HFFc6 (cell line): Measurements from ENCODE around the gene INO80E. TPM values are rescaled to one million over a fixed set of nuclear protein-coding genes. Genes with fewer than 3 reads are reported as not detected.

Source experiments
- DNase-seq: peaks from one replicate; pipeline ENCODE4 v3.0.0-alpha.2; 2018
- H3K27ac Mint-ChIP-seq: 2 replicates; pipeline ENCODE4 v1.8.0; 2020; ENCODE audit warnings: mild to moderate bottlenecking, mixed read lengths
- H3K27me3 Mint-ChIP-seq: 2 replicates; pipeline ENCODE4 v1.8.0; 2021; ENCODE audit warnings: mild to moderate bottlenecking, moderate library complexity, mixed read lengths; ENCODE audit not compliant: insufficient read depth
- H3K36me3 Mint-ChIP-seq: 2 replicates; pipeline ENCODE4 v1.8.0; 2021; ENCODE audit warnings: low read depth, mixed read lengths
- H3K4me1 Mint-ChIP-seq: 2 replicates; pipeline ENCODE4 v1.8.0; 2020; ENCODE audit warnings: low read depth, mixed read lengths
- H3K4me3 Mint-ChIP-seq: 2 replicates; pipeline ENCODE4 v1.8.0; 2020; ENCODE audit warnings: mild to moderate bottlenecking, moderate library complexity, mixed read lengths
- H3K9me3 Mint-ChIP-seq: 2 replicates; pipeline ENCODE4 v1.8.0; 2020; ENCODE audit warnings: mild to moderate bottlenecking, mixed read lengths
- total RNA-seq, 6 experiments: library from RNA; stranded (reverse); fragmentation: NEBNext Ultra II Directional; extraction: Animal tissue kit (Norgen Biotek cat#: 25700); gene quantifications; 2 replicates in 1 of 6; 3 replicates in 5 of 6; pipeline ENCODE4 v1.2.3, GENCODE V29; 2021
- TF ChIP-seq, protein P1 (sequence below): fragments of 200-600 bp; sonication (generic); IDR thresholded peaks from 2 replicates; pipeline ENCODE4 v1.5.0; 2021; ENCODE audit warnings: antibody characterized with exemption, mild to moderate bottlenecking

INO80E gene
- total RNA-seq, 6 experiments from 2014 or later = 61.0 to 77.4 (median 73.8) TPM

DNA sequence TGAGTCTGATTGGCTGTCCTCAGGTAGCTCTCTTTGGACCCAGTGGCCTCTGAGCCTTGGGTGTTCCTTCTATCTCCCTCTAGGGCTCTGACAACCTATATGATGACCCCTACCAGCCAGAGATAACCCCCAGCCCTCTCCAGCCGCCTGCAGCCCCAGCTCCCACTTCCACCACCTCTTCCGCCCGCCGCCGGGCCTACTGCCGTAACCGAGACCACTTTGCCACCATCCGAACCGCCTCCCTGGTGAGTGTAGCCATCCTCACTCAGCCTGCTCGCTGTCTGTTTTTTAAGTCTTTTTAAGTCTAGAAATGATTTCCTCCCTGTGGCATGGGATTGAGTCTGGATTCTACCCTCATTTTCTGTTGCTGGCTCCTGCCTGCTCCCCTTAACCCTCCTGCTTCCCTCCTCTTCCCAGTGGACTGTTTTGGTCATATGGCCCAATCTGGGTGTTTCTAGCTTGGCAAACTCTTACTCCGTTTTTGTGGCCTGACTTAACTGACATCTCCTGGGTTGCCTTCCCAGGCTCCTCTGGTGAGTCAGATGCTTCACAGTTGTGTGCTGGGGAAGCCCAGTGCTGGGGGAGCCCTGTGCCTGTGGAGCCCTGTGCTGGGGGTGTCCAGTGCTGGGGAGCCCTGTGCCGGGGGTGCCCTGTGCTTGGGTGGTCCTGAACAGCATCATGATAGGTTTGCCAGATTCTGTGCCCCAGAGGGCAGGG, 12.5 kb upstream of the INO80E start:
- peak; percentile 50 for DNase-seq
- Mint-ChIP-seq H3K4me1 (peaks cover 7% of the 10 kb centered on the region), H3K9me3 (no peaks in the 10 kb centered on the region), H3K27ac (peak overlapping the region; percentile 80), H3K27me3 (no peaks in the 10 kb centered on the region; the same call in 1 of the 2 replicates), H3K36me3 (peaks cover 30% of the 10 kb centered on the region), H3K4me3 (no peak overlapping the region)
- TF ChIP-seq, protein P1, sequence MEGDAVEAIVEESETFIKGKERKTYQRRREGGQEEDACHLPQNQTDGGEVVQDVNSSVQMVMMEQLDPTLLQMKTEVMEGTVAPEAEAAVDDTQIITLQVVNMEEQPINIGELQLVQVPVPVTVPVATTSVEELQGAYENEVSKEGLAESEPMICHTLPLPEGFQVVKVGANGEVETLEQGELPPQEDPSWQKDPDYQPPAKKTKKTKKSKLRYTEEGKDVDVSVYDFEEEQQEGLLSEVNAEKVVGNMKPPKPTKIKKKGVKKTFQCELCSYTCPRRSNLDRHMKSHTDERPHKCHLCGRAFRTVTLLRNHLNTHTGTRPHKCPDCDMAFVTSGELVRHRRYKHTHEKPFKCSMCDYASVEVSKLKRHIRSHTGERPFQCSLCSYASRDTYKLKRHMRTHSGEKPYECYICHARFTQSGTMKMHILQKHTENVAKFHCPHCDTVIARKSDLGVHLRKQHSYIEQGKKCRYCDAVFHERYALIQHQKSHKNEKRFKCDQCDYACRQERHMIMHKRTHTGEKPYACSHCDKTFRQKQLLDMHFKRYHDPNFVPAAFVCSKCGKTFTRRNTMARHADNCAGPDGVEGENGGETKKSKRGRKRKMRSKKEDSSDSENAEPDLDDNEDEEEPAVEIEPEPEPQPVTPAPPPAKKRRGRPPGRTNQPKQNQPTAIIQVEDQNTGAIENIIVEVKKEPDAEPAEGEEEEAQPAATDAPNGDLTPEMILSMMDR = no peak

DNA sequence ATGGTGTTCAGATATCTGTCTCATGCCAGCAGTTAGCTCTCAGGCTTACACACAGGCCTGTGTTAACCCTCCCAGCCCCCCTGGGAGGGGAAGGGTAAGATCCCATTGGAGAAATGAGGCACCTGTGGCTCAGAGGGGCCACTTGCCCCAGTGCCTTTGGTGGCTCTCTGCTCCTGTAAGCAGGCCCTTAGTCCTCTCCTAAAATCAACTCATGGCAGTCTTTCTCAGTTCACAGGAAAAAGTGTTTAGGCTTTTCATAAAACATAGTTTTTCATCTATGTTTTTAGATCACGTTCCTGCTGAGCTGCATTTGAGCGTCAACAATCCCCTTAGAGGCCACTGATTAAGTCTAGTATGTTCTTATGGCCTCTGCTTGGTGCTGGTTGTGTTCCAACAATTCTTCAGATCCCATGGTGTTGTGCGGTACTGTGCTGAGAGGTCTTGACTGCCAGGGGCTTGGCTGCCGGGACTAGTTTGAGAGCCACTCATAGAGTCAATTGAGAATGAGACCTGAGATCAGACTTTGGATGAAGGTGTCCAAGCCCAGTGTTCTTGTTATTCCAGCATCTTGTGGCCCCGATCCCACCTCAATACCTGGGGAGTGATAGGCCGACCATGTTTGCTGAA, 11.8 kb upstream of the INO80E start:
- no peaks in the 10 kb centered on the region; the same call in 1 of the 2 replicates for H3K27me3 Mint-ChIP-seq
- peaks cover 7% of the 10 kb centered on the region for H3K4me1 Mint-ChIP-seq
- H3K36me3 Mint-ChIP-seq = peaks cover 26% of the 10 kb centered on the region
- no peaks in the 10 kb centered on the region for H3K9me3 Mint-ChIP-seq
- peak overlapping the region; percentile 80; the same call in 1 of the 2 replicates for H3K27ac Mint-ChIP-seq
- no peak overlapping the region for H3K4me3 Mint-ChIP-seq
- no peak for DNase-seq
- TF ChIP-seq, protein P1 = no peak

DNA sequence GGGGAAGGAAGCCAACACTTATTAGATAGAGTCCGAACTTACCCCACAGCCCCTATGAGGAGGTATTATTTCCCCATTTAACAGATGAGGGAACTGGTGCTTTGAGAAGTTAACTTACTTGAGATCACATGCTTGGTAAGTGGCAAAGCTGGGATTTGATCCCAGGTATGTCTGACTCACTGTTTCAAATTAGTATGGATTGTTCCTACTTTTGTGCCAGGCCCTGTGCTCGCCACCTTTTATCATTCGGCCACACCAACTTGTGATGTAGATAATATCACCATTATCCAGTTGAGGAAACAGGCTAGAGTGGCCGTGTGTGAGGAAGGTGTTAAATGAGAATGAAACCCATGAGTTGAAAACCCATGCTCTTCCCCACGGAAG, 11.3 kb upstream of the INO80E start:
- TF ChIP-seq, protein P1 = no peak
- no peak for DNase-seq
- H3K27ac Mint-ChIP-seq = no peak overlapping the region
- H3K4me3 Mint-ChIP-seq = no peak overlapping the region
- peaks cover 26% of the 10 kb centered on the region for H3K36me3 Mint-ChIP-seq
- H3K27me3 Mint-ChIP-seq = no peaks in the 10 kb centered on the region; the same call in 1 of the 2 replicates
- peaks cover 7% of the 10 kb centered on the region for H3K4me1 Mint-ChIP-seq
- no peaks in the 10 kb centered on the region for H3K9me3 Mint-ChIP-seq

DNA sequence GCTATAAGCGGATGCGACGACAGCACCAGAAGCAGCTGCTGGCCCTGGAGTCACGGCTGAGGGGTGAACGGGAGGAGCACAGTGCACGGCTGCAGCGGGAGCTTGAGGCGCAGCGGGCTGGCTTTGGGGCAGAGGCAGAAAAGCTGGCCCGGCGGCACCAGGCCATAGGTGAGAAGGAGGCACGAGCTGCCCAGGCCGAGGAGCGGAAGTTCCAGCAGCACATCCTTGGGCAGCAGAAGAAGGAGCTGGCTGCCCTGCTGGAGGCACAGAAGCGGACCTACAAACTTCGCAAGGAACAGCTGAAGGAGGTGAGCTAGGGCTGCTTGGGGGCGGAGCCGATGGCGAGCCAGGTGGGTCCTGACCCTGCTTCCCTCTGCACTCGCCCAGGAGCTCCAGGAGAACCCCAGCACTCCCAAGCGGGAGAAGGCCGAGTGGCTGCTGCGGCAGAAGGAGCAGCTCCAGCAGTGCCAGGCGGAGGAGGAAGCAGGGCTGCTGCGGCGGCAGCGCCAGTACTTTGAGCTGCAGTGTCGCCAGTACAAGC, 10.7 kb upstream of the INO80E start:
- DNase-seq = no peak
- no peaks in the 10 kb centered on the region for H3K9me3 Mint-ChIP-seq
- peaks cover 7% of the 10 kb centered on the region for H3K4me1 Mint-ChIP-seq
- no peak overlapping the region for H3K27ac Mint-ChIP-seq
- no peaks in the 10 kb centered on the region; the same call in 1 of the 2 replicates for H3K27me3 Mint-ChIP-seq
- no peak overlapping the region for H3K4me3 Mint-ChIP-seq
- TF ChIP-seq, protein P1 = no peak
- peaks cover 26% of the 10 kb centered on the region for H3K36me3 Mint-ChIP-seq

DNA sequence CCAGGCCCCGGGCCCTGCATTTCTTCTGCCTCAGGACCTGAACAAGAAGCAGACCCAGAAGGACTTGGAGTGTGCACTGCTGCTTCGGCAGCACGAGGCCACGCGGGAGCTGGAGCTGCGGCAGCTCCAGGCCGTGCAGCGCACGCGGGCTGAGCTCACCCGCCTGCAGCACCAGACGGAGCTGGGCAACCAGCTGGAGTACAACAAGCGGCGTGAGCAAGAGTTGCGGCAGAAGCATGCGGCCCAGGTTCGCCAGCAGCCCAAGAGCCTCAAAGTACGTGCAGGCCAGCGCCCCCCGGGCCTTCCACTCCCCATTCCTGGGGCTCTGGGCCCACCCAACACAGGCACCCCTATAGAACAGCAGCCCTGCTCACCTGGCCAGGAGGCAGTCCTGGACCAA, 9.8 kb upstream of the INO80E start:
- Mint-ChIP-seq H3K36me3 (peaks cover 27% of the 10 kb centered on the region), H3K4me1 (peaks cover 7% of the 10 kb centered on the region), H3K9me3 (no peaks in the 10 kb centered on the region), H3K4me3 (no peak overlapping the region), H3K27me3 (no peaks in the 10 kb centered on the region; the same call in 1 of the 2 replicates), H3K27ac (no peak overlapping the region)
- no peak for DNase-seq
- TF ChIP-seq, protein P1 = no peak
